ENCODE data around the gene FBXL17. TPM values are rescaled to one million over a fixed set of nuclear protein-coding genes. Genes with fewer than 3 reads are reported as not detected.

FBXL17 gene
- total and polyA plus RNA-seq, 2 experiments from 2014 or later, result 1.8 to 13.1 TPM

DNA sequence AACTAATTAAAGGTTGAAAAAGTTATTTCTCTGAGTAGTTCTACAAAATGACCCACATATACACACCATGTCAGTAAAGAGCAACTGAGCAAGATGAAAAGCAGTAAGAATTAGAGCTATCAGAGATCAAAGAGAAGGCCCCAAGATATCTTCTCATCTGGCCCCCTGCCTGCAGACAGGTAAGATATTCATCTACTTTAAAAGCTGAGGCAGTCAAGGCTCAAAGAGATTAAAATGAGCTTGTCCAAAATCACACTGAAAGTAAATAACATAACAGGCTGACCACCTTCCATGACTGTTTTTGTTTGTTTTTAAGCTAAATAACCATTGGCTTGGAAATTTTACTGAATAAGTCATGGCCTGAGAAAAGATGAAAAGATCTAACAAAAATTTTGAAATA lies 266.2 kb downstream of the FBXL17 start:
- DNase-seq, result no peak
- Histone ChIP-seq H3F3A (ENCODE audit: insufficient read depth) (no peaks in the 10 kb centered on the region), H4K20me1 (ENCODE audit: insufficient read depth) (no peaks in the 10 kb centered on the region), H3K9me2 (ENCODE audit: insufficient read depth) (no peaks in the 10 kb centered on the region), H3K9me3 (ENCODE audit: low read depth) (no peaks in the 10 kb centered on the region), H3K27ac (no peak overlapping the region), H3K4me2 (ENCODE audit: unreplicated experiment) (no peak overlapping the region), H3K79me2 (ENCODE audit: insufficient read depth) (no peaks in the 10 kb centered on the region), H2AFZ (no peak overlapping the region), H3K27me3 (replicated peaks; ENCODE audit: insufficient read depth) (no peaks in the 10 kb centered on the region), H3K9ac (no peak overlapping the region), H3K36me3 (ENCODE audit: low read depth) (no peaks in the 10 kb centered on the region), H3K4me1 (ENCODE audit: insufficient read depth) (no peaks in the 10 kb centered on the region), H3K4me3 (no peak overlapping the region)
- in situ Hi-C loops (cut with MboI), result no loop called here
- TF ChIP-seq EZH2phosphoT487 (IDR thresholded peaks at IDR 0.05; ENCODE audit: insufficient read depth, low read depth) (no peak), EZH2 (IDR thresholded peaks at IDR 0.05; ENCODE audit: insufficient read depth, poor library complexity, severe bottlenecking) (no peak)

DNA sequence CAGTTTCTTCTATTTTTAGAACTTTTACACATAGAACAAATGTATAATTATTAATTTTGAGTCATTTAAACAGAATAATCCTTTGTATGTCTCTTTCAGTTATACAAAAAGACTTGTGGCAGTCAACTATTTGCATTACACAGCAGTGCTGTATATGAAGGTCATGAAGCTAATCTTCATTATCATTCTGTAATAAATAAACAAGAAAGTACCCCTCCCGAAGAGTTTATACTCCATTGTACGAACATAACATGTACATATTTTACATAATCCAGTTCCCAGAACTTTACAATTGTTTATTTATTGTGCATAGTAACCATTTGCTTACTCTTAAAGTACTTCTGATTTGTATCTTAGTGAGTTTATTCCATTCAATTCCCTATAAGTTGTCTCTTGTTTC lies 267.9 kb downstream of the FBXL17 start:
- H3K9me2 ChIP-seq (ENCODE audit: insufficient read depth), result no peaks in the 10 kb centered on the region
- no peak overlapping the region for H3K4me3 ChIP-seq
- H3K79me2 ChIP-seq (ENCODE audit: insufficient read depth), result no peaks in the 10 kb centered on the region
- H3K36me3 ChIP-seq (ENCODE audit: low read depth), result no peaks in the 10 kb centered on the region
- H3K27ac ChIP-seq, result no peak overlapping the region
- no peaks in the 10 kb centered on the region for H4K20me1 ChIP-seq (ENCODE audit: insufficient read depth)
- no peaks in the 10 kb centered on the region for H3F3A ChIP-seq (ENCODE audit: insufficient read depth)
- DNase-seq, result no peak
- H3K27me3 ChIP-seq (replicated peaks; ENCODE audit: insufficient read depth), result no peaks in the 10 kb centered on the region
- H3K4me1 ChIP-seq (ENCODE audit: insufficient read depth), result no peaks in the 10 kb centered on the region
- no peak overlapping the region for H3K9ac ChIP-seq
- TF ChIP-seq EZH2phosphoT487 (IDR thresholded peaks at IDR 0.05; ENCODE audit: insufficient read depth, low read depth), result no peak
- TF ChIP-seq EZH2 (IDR thresholded peaks at IDR 0.05; ENCODE audit: insufficient read depth, poor library complexity, severe bottlenecking), result no peak
- no peak overlapping the region for H3K4me2 ChIP-seq (ENCODE audit: unreplicated experiment)
- WGBS, 2 experiments (ENCODE audit: low coverage in 1 of 2, low lambda C conversion rate in 2 of 2, missing lambda C conversion rate in 2 of 2), result 94 to 95% methylated on average over 2 of the region's 2 CpGs
- in situ Hi-C loops (cut with MboI), result no loop called here
- no peaks in the 10 kb centered on the region for H3K9me3 ChIP-seq (ENCODE audit: low read depth)
- no peak overlapping the region for H2AFZ ChIP-seq

DNA sequence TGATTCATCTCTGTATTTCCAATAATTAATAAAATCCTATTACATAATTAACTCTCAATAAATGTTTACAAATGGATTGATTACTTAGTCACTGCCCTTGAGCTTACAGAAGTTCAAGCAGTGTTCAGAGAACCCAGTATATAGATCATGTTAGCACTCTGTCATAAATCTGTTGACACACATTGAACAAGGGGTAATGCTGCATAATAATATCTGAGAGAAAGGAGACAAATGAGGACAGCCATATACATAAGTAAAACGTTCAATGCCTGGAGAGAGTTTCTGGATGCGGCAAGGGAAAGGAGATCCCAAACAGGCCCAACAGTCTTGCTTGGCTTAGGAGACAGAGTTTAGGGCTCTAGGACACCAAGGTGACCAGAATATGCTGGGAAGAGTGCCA lies 270.2 kb downstream of the FBXL17 start:
- no peaks in the 10 kb centered on the region for H3K4me1 ChIP-seq (ENCODE audit: insufficient read depth)
- in situ Hi-C loops (cut with MboI), result no loop called here
- no peaks in the 10 kb centered on the region for H3F3A ChIP-seq (ENCODE audit: insufficient read depth)
- H3K4me3 ChIP-seq, result no peak overlapping the region
- TF ChIP-seq EZH2 (IDR thresholded peaks at IDR 0.05; ENCODE audit: insufficient read depth, poor library complexity, severe bottlenecking), result no peak
- TF ChIP-seq EZH2phosphoT487 (IDR thresholded peaks at IDR 0.05; ENCODE audit: insufficient read depth, low read depth), result no peak
- DNase-seq, result no peak
- no peak overlapping the region for H2AFZ ChIP-seq
- WGBS, 2 experiments (ENCODE audit: low coverage in 1 of 2, low lambda C conversion rate in 2 of 2, missing lambda C conversion rate in 2 of 2), result 74 to 78% methylated on average over 2 of the region's 2 CpGs
- H3K79me2 ChIP-seq (ENCODE audit: insufficient read depth), result no peaks in the 10 kb centered on the region
- no peaks in the 10 kb centered on the region for H3K9me3 ChIP-seq (ENCODE audit: low read depth)
- no peaks in the 10 kb centered on the region for H3K36me3 ChIP-seq (ENCODE audit: low read depth)
- no peak overlapping the region for H3K9ac ChIP-seq
- H3K4me2 ChIP-seq (ENCODE audit: unreplicated experiment), result no peak overlapping the region
- no peaks in the 10 kb centered on the region for H4K20me1 ChIP-seq (ENCODE audit: insufficient read depth)
- no peaks in the 10 kb centered on the region for H3K9me2 ChIP-seq (ENCODE audit: insufficient read depth)
- H3K27ac ChIP-seq, result no peak overlapping the region
- H3K27me3 ChIP-seq (replicated peaks; ENCODE audit: insufficient read depth), result no peaks in the 10 kb centered on the region

DNA sequence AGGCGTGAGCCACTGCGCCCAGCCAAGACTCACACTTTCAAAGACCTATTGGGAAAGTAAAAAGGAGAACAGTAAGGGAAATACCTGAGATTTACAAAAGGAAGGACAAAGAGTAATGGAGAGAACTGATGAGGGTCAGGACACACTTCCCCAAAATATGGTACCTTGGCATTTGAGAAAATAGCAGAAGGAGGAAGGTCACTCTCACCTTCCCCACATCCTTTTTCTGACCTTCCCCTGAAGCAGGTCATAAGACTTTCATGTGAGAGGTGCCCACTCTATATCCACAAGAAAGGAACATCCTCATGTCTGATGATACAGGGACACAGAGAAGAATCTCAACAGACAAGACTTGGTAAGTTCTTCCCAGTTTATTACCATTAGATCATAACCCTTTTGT lies 272.8 kb downstream of the FBXL17 start:
- no peaks in the 10 kb centered on the region for H3K79me2 ChIP-seq (ENCODE audit: insufficient read depth)
- H3K27me3 ChIP-seq (replicated peaks; ENCODE audit: insufficient read depth), result no peaks in the 10 kb centered on the region
- no peaks in the 10 kb centered on the region for H3K9me3 ChIP-seq (ENCODE audit: low read depth)
- H3K9ac ChIP-seq, result no peak overlapping the region
- in situ Hi-C loops (cut with MboI), result no loop called here
- 91 to 100% methylated on average over 2 of the region's 2 CpGs for WGBS, 2 experiments (ENCODE audit: low coverage in 1 of 2, low lambda C conversion rate in 2 of 2, missing lambda C conversion rate in 2 of 2)
- no peaks in the 10 kb centered on the region for H4K20me1 ChIP-seq (ENCODE audit: insufficient read depth)
- no peak overlapping the region for H2AFZ ChIP-seq
- no peaks in the 10 kb centered on the region for H3K36me3 ChIP-seq (ENCODE audit: low read depth)
- TF ChIP-seq EZH2phosphoT487 (IDR thresholded peaks at IDR 0.05; ENCODE audit: insufficient read depth, low read depth), result no peak
- no peak for TF ChIP-seq EZH2 (IDR thresholded peaks at IDR 0.05; ENCODE audit: insufficient read depth, poor library complexity, severe bottlenecking)
- no peaks in the 10 kb centered on the region for H3K9me2 ChIP-seq (ENCODE audit: insufficient read depth)
- DNase-seq, result no peak
- no peak overlapping the region for H3K27ac ChIP-seq
- H3K4me1 ChIP-seq (ENCODE audit: insufficient read depth), result no peaks in the 10 kb centered on the region
- H3K4me2 ChIP-seq (ENCODE audit: unreplicated experiment), result no peak overlapping the region
- no peak overlapping the region for H3K4me3 ChIP-seq
- H3F3A ChIP-seq (ENCODE audit: insufficient read depth), result no peaks in the 10 kb centered on the region

DNA sequence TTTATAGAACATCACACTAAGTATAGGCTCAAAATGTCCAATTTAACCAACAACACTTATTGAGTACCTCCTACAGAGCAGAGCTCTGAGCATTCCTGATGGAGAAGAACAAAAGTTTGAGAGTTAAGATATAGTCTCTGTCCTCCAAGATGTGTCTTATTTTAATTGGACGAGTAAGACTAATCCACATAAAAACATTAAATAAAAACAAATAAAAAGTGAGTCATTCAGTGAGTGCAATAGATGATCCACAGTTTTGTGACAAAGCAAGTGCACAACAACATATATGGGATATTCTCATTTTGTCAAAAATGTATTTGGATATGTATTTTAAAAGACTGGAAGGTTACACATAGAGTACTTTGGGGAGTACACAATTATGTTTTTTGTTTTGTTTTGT lies 277.4 kb downstream of the FBXL17 start:
- H3K27ac ChIP-seq, result no peak overlapping the region
- H3K9me2 ChIP-seq (ENCODE audit: insufficient read depth), result no peaks in the 10 kb centered on the region
- no peaks in the 10 kb centered on the region for H3K4me1 ChIP-seq (ENCODE audit: insufficient read depth)
- in situ Hi-C loops (cut with MboI), result no loop called here
- TF ChIP-seq EZH2phosphoT487 (IDR thresholded peaks at IDR 0.05; ENCODE audit: insufficient read depth, low read depth) (no peak), EZH2 (IDR thresholded peaks at IDR 0.05; ENCODE audit: insufficient read depth, poor library complexity, severe bottlenecking) (no peak)
- no peaks in the 10 kb centered on the region for H4K20me1 ChIP-seq (ENCODE audit: insufficient read depth)
- no peaks in the 10 kb centered on the region for H3K9me3 ChIP-seq (ENCODE audit: low read depth)
- H3K79me2 ChIP-seq (ENCODE audit: insufficient read depth), result no peaks in the 10 kb centered on the region
- 81 to 97% methylated on average over 1 of the region's 1 CpG for whole genome bisulfite sequencing, 2 experiments (ENCODE audit: low coverage in 1 of 2, low lambda C conversion rate in 2 of 2, missing lambda C conversion rate in 2 of 2)
- H2AFZ ChIP-seq, result no peak overlapping the region
- H3K9ac ChIP-seq, result no peak overlapping the region
- no peaks in the 10 kb centered on the region for H3F3A ChIP-seq (ENCODE audit: insufficient read depth)
- no peak overlapping the region for H3K4me3 ChIP-seq
- no peaks in the 10 kb centered on the region for H3K36me3 ChIP-seq (ENCODE audit: low read depth)
- no peaks in the 10 kb centered on the region for H3K27me3 ChIP-seq (replicated peaks; ENCODE audit: insufficient read depth)
- H3K4me2 ChIP-seq (ENCODE audit: unreplicated experiment), result no peak overlapping the region
- DNase-seq, result no peak

Data from GM23248 (cell line).